GM12891 (cell line): Measurements from ENCODE around the gene U2AF2.

Experiments used
- PAX5 ChIP-seq: IDR thresholded peaks from 2 replicates; pipeline ENCODE4 v1.6.1; 2011; ENCODE audit warnings: low read length, moderate library complexity, mild to moderate bottlenecking; ENCODE audit not compliant: insufficient read depth, severe bottlenecking
- POLR2A ChIP-seq: IDR thresholded peaks from 2 replicates; pipeline ENCODE4 v1.6.1; 2011; ENCODE audit warnings: low read depth, low read length, control low read depth
- POLR2AphosphoS5 ChIP-seq: IDR thresholded peaks from 2 replicates; pipeline ENCODE4 v1.6.1; 2011; ENCODE audit warnings: low read depth, low read length, control low read depth
- POU2F2 ChIP-seq: IDR thresholded peaks from 2 replicates; pipeline ENCODE4 v1.6.1; 2011; ENCODE audit warnings: low read depth, mild to moderate bottlenecking, control low read depth, low read length, moderate library complexity
- SPI1 ChIP-seq: IDR thresholded peaks from 2 replicates; pipeline ENCODE4 v1.6.1; 2011; ENCODE audit warnings: low read depth, low read length, control low read depth
- TAF1 ChIP-seq: IDR thresholded peaks from 2 replicates; pipeline ENCODE4 v1.6.1; 2011; ENCODE audit warnings: low read depth, low read length, control low read depth

DNA sequence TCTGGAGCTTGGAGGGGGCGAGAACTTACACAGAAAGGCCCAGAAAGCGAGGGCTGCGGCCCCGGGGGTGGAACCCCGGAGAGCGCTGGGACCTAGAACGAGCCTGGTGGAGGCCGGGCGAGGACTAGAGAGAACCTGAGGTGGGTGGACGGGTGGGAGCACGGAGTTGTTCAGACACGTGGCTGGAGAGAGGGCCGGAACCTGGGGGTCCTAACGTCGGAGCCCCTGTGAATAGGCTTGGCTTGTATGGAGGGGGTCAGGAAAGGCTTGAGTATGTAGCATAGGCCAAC, 11.0 kb upstream of the U2AF2 start:
- TF ChIP-seq POLR2AphosphoS5 (no peak; the same call in 1 of the 2 replicates), POLR2A (no peak), SPI1 (no peak), PAX5 (no peak), TAF1 (no peak), POU2F2 (no peak)
